ENCODE measurements around the gene MDH2. TPM values are rescaled to one million over a fixed set of nuclear protein-coding genes. Genes with fewer than 3 reads are reported as not detected.

Gene MDH2
- total RNA-seq (2012; rRNA removed) (55.4 and 56.1 TPM in 2 replicates), polyA plus RNA-seq (2012; rRNA removed) (206 and 232 TPM in 2 replicates), Bru-seq, nascent RNA (percentile 89 among the genes with signal in this experiment), BruChase-seq, experiment 1, labeled RNA remaining after a 6-hour chase (percentile 84 among the genes with signal in this experiment), BruChase-seq, experiment 2, labeled RNA remaining after a 2-hour chase (percentile 71 among the genes with signal in this experiment)
- 161 and 191 TPM in 2 replicates for polyA plus RNA-seq (2012; cell fraction: cytosol; rRNA removed)
- polyA plus RNA-seq (2012; cell fraction: nucleus; rRNA removed; ENCODE audit: low replicate concordance), result 83.5 and 115 TPM in 2 replicates
- long read RNA-seq, transcript MDH2-201 (9 exons, 2,209 nt), result major isoform, 171 of 245 reads
- long read RNA-seq, partial matches to known transcripts, result 24 of 245 reads
- long read RNA-seq, other reads (novel, unspliced or antisense), result 47 of 245 reads

GRCh38 chr7:76047811-76048667 is at the start of gene MDH2, which contains the start of gene STYXL1:
Gene MDH2 (plus strand): TSS chr7:76048106. CDS start chr7:76048161, 55 bp downstream.
Gene STYXL1 (minus strand): TSS chr7:76048000. CDS start chr7:76030523, 17,477 bp downstream.
- dilution Hi-C loops (cut with HindIII; ENCODE audit: low sequenced_read_pairs, unreplicated experiment) (no loop called here), intact Hi-C loops (cut with micrococcal nuclease) (no loop called here), in situ Hi-C loops (cut with MboI; ENCODE audit: low sequenced_read_pairs) (loop anchor here (25.0 kb wide), 1 partner anchor 511 kb away; no protein-coding TSS in a partner anchor)
- Histone ChIP-seq H3K36me3 (ENCODE audit: control insufficient read depth, insufficient read depth, low read length) (peaks cover 2% of the 10 kb centered on the region), H4K91ac (ENCODE audit: insufficient read depth, low read depth, low read length) (peak within 1 kb of the TSS; percentile 81), H3K23ac (ENCODE audit: low read depth, low read length) (peak within 1 kb of the TSS; percentile 95), H3K9ac (ENCODE audit: low read depth, low read length) (peak within 1 kb of the TSS; percentile 95), H2BK20ac (ENCODE audit: low read depth, low read length) (peak within 1 kb of the TSS; percentile 8; the same call in 1 of the 2 replicates), H3K14ac (replicated peaks; ENCODE audit: low read depth, low read length) (peak within 1 kb of the TSS; percentile 96), H3K4ac (ENCODE audit: low read depth, low read length) (peak within 1 kb of the TSS; percentile 95), H3K18ac (ENCODE audit: low read depth, low read length) (peak within 1 kb of the TSS; percentile 77), H2BK120ac (ENCODE audit: low read depth, low read length) (peak within 1 kb of the TSS; percentile 65), H3K4me1 (ENCODE audit: control insufficient read depth, insufficient read depth, low read length) (peaks cover 5% of the 10 kb centered on the region), H3K56ac (ENCODE audit: extremely low read depth, insufficient read depth, low read length) (peak within 1 kb of the TSS; percentile 91), H2AFZ (replicated peaks; ENCODE audit: low read length, poor library complexity) (peak within 1 kb of the TSS; percentile 98), H3K27ac (ENCODE audit: insufficient read depth, low read length) (peak within 1 kb of the TSS; percentile 84), H2BK15ac (ENCODE audit: low read depth, low read length) (no peak within 1 kb of the TSS), H3K9me1 (ENCODE audit: insufficient read depth, low read length) (peaks cover 21% of the 10 kb centered on the region), H3K27me3 (ENCODE audit: control insufficient read depth, insufficient read depth, low read length) (no peaks in the 10 kb centered on the region), H4K5ac (ENCODE audit: low read depth, low read length) (peak within 1 kb of the TSS; percentile 90), H3K9me3 (ENCODE audit: control insufficient read depth, insufficient read depth, low read length) (no peaks in the 10 kb centered on the region), H4K20me1 (ENCODE audit: insufficient read depth, low read length) (peaks cover 37% of the 10 kb centered on the region), H3K79me1 (ENCODE audit: low read depth in 1 of 2, low read length in 2 of 2) (peaks cover 21 to 90% of the 10 kb centered on the region in 2 experiments), H4K8ac (ENCODE audit: low read depth in 2 of 2, low read length in 2 of 2) (peak within 1 kb of the TSS; percentile 57 to 97), H2BK5ac (ENCODE audit: low read depth, low read length, poor library complexity, severe bottlenecking) (peak within 1 kb of the TSS; percentile 94), H2AK9ac (replicated peaks; ENCODE audit: low read depth, low read length, poor library complexity) (peak within 1 kb of the TSS; percentile 99), H2AK5ac (ENCODE audit: low read depth, low read length) (peak within 1 kb of the TSS; percentile 51), H3K4me2 (ENCODE audit: low read depth, low read length) (peak within 1 kb of the TSS; percentile 100), H3K4me3 (ENCODE audit: insufficient read depth, low read depth, low read length) (peak within 1 kb of the TSS; percentile 77)
- peak; percentile 95 for ATAC-seq (ENCODE audit: low read depth)
- ChIA-PET POLR2A (ENCODE audit: unreplicated experiment) (interaction anchor here (0.6 kb wide), 1 partner anchor 172 kb away, joined by 14 read pairs; no protein-coding TSS in a partner anchor), CTCF (interaction anchor here (0.9 kb wide), 1 partner anchor 10 kb away, joined by 14 read pairs; no protein-coding TSS in a partner anchor)
- WGBS, 2 experiments (ENCODE audit: extremely low coverage in 2 of 2, insufficient read length in 1 of 2), result 0% methylated on average over 25 of the region's 58 CpGs; no CpG with 5 or more reads in 1 of the 2 experiments
- DNase-seq, result peak; percentile 95
- TSS peak; percentile 54 for BruUV-seq (replicated peaks)
- TF ChIP-seq RAD21 (IDR thresholded peaks at IDR 0.05; ENCODE audit: low read length) (no peak), MAFK (IDR thresholded peaks at IDR 0.05; ENCODE audit: low read depth, low read length) (no peak), MAZ (IDR thresholded peaks at IDR 0.05; ENCODE audit: borderline replicate concordance, low read depth, low read length) (peak; percentile 63; the same call in 1 of the 2 replicates), SMC3 (IDR thresholded peaks at IDR 0.05; ENCODE audit: low read depth, low read length) (peak; percentile 9; the same call in 1 of the 2 replicates), ELK1 (IDR thresholded peaks at IDR 0.05; ENCODE audit: borderline replicate concordance, low read depth, low read length) (peak; percentile 95), CEBPB (IDR thresholded peaks at IDR 0.05; ENCODE audit: low read depth, low read length) (peak; percentile 93), NFE2L2 (IDR thresholded peaks at IDR 0.05; ENCODE audit: low read depth, low read length) (no peak), BHLHE40 (IDR thresholded peaks at IDR 0.05; ENCODE audit: low read depth, low read length) (peak; percentile 54; the same call in 1 of the 2 replicates), CHD1 (IDR thresholded peaks at IDR 0.05; ENCODE audit: low read depth, low read length) (no peak; the same call in 1 of the 2 replicates), FOS (IDR thresholded peaks at IDR 0.05; ENCODE audit: low read depth, low read length) (no peak), RFX5 (IDR thresholded peaks at IDR 0.05; ENCODE audit: low read depth, low read length) (no peak), POLR2A (IDR thresholded peaks at IDR 0.05; ENCODE audit: low read depth, low read length) (peak; percentile 89), CTCF (conservative IDR thresholded peaks at IDR 0.05; ENCODE audit: low read depth, low read length) (peak; percentile 1; the same call in 1 of the 2 replicates)
